Activated T-helper 1 cell treated with anti-CD3 and anti-CD28 coated beads, Interleukin-2, amount 50 U/mL, for 16 hours (primary cell): ENCODE data around the gene ATP10A.
A peak's percentile ranks its signal among the peaks of the same experiment; 100 is the strongest.
"Not testable (repeated sequence)": the region's sequence is repeated elsewhere in the genome, so short reads cannot be mapped to it uniquely, and the experiment has no call there.

Experiments
- DNase-seq, 2 donors: peaks; one replicate each; pipeline ENCODE4 v3.0.0-alpha.2; 2020; ENCODE audit warnings: low read depth in 1 of 2, low spot score in 1 of 2

ATP10A gene

GRCh38 chr15:25883463-25884259 is 20.5 kb upstream of the ATP10A start:
- DNase-seq, result no peak

- DNase-seq, result no peak
Measured at GRCh38 chr15:25882466-25882865, 19.3 kb upstream of the ATP10A start.

GRCh38 chr15:25880877-25881276 is 17.8 kb upstream of the ATP10A start:
- DNase-seq, result not testable (repeated sequence)

GRCh38 chr15:25880411-25880810 is 17.3 kb upstream of the ATP10A start:
- no peak for DNase-seq

GRCh38 chr15:25879438-25879837 is 16.3 kb upstream of the ATP10A start:
- no peak for DNase-seq

- no peak for DNase-seq
Measured at GRCh38 chr15:25877681-25878080, 14.6 kb upstream of the ATP10A start.

GRCh38 chr15:25876231-25877140 is 13.4 kb upstream of the ATP10A start:
- DNase-seq, result no peak

- no peak for DNase-seq
Measured at GRCh38 chr15:25875566-25875965, 12.4 kb upstream of the ATP10A start.

GRCh38 chr15:25874379-25874778 is 11.3 kb upstream of the ATP10A start:
- DNase-seq, result no peak

GRCh38 chr15:25871403-25871802 is 8.3 kb upstream of the ATP10A start:
- no peak for DNase-seq

GRCh38 chr15:25870938-25871337 is 7.8 kb upstream of the ATP10A start:
- DNase-seq, result no peak

GRCh38 chr15:25869701-25870100 is 6.6 kb upstream of the ATP10A start:
- DNase-seq, result no peak

GRCh38 chr15:25866874-25867273 is 3.7 kb upstream of the ATP10A start:
- DNase-seq, result no peak

- no peak for DNase-seq
Measured at GRCh38 chr15:25866251-25866650, 3.1 kb upstream of the ATP10A start.

- no peak for DNase-seq
Measured at GRCh38 chr15:25864966-25865365, 1.8 kb upstream of the ATP10A start.

- DNase-seq, result no peak
Measured at GRCh38 chr15:25863968-25864580, 947 bp upstream of the ATP10A start.

GRCh38 chr15:25862472-25863110 is 536 bp downstream of the ATP10A start:
- peak; percentile 43 to 45 for DNase-seq

GRCh38 chr15:25862071-25862471 is 1.1 kb downstream of the ATP10A start:
- DNase-seq, result no peak

GRCh38 chr15:25860885-25861866 is 2.0 kb downstream of the ATP10A start:
- DNase-seq, result no peak
